GM12875 (cell line): ENCODE measurements around the gene EXD3.

ENCODE experiments used
- H3K4me3 ChIP-seq: one replicate; pipeline ENCODE4 v1.5.1; 2011; ENCODE audit warnings: low read depth, low read length, control low read depth
- CTCF ChIP-seq: IDR thresholded peaks from 2 replicates; pipeline ENCODE4 v1.5.1; 2011; ENCODE audit warnings: low read depth, mild to moderate bottlenecking, control low read depth, inconsistent platforms, low read length, moderate library complexity, borderline replicate concordance; ENCODE audit not compliant: insufficient read depth

The EXD3 gene

DNA sequence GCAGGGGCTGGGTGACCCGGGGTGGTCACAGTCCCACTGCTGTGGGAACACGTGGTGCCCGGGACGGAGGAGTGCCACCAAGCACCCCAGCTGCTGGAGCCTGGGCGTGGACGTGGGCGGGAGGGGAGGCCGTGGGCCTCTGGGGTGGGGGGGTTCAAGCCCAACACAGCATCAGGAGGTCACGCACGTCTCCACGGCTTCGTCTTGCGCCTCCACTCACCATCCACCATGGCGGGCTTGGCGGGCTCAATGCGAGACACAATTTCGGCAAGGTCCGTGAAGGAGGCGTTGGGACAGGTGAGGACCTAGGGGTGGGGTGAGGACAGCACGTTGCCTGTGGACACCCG lies 38.3 kb upstream of the EXD3 start:
- TF ChIP-seq CTCF = no peak
- peak overlapping the region; percentile 29 for H3K4me3 ChIP-seq

DNA sequence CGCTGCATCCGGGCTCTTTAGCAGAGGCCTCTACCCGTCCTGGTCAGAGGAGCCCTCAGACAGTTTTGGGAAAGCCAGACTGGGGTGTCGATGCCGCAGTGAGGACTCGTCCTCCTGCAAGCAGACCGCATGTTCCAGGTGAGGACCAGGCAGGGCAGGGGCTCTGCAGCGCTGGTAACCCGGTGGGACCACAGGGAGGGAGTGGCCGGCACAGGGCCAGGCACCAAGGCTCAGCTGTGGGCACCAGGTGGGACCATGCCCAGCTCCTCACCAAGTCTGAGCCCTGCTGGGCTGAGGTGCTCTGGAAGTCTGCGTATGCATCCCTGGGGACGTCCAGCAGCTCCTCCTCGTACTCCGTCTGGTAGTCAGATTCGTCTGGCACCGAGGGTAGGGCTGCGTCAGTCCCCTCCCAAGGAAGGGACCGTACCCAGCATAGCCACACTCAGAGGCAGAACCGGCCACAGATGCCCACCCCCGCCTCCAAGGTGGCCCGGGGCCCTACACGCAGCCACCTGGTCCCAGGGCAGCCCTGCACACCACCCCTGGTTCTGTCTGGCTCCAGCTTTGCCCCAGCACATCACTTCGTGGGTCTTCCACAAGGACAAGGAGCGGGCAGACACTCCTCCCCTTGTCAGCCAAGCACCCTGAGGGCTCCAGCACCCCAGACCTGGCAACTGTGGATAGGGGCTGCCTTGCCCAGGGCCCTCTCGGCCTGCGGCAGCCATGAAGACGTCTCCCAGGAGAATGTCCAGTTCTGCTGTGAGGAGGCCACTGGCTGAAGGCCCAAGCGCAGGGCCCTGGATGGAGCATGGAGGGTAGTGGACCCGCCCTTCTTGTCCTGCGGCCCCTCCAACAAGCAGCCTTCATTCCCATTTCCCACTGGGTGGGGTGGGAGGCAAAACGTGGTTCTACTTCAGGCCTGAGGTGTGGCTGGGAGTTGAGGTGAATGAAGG lies 37.7 kb upstream of the EXD3 start:
- H3K4me3 ChIP-seq = no peak overlapping the region
- no peak for TF ChIP-seq CTCF

DNA sequence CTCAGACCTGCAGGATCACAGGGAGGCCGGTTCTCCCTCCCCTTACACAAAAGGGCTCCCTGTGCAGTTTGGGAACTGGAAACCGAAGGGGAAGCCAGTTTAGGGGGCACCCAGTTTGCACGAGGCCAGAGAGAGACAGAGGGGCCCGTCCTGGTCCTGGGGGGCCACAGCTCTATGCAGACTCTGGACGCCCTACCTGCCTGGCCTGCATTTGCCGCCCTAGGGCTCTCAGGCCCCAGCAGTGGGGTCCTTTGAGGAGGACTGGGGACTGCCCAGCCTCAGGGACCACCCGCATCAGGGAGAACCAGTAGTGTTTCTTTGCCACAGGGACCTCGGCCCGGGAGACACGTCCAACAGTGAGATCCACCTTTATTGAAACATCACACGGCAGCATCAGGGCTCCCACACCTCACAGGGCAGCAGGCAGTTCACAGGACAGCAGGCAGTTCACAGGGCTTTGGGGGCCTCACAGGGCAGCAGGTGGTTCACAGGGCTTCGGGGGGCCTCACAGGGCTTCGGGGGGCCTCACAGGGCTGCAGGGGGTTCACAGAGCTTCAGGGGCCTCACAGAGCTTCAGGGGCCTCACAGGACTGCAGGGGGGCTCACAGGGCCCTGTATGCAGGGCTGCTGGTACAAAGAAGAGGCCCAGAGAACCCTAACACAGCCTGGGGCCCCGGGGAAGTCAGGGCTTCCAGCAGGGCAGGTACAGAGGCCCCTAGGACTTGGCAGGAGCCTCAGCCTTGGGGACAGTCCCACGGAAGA lies 36.8 kb upstream of the EXD3 start:
- H3K4me3 ChIP-seq = peak overlapping the region; percentile 53
- no peak for TF ChIP-seq CTCF

DNA sequence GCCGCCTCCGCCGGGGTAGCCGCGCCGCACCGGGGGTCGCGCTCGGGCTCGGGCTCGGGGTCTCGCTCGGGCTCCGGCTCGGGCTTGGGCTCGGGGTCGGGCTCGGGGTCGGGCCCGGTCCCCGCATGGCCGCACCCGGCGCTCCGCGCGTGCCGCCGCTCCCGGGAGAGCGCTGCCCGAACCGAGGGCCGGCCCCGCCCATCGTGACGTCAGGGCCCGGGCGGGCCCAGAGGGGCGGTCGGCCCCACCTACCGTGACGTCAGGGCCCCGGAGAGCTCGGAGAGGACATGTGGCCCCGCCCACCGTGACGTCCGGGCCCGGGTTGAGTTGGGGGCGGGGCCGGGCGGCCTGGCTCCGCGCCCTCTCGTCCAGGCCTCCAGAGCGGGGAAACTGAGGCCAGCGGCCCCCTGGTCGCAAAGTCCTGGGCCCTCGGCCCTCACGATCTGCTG lies 36.2 kb upstream of the EXD3 start, which contains the start of gene NSMF:
Gene NSMF, minus strand, starts transcription at position 183 of the 449 bp plus-strand sequence. CDS start 232 bp downstream, outside the sequence.
- H3K4me3 ChIP-seq = peak within 1 kb of the TSS; percentile 80
- TF ChIP-seq CTCF = no peak

DNA sequence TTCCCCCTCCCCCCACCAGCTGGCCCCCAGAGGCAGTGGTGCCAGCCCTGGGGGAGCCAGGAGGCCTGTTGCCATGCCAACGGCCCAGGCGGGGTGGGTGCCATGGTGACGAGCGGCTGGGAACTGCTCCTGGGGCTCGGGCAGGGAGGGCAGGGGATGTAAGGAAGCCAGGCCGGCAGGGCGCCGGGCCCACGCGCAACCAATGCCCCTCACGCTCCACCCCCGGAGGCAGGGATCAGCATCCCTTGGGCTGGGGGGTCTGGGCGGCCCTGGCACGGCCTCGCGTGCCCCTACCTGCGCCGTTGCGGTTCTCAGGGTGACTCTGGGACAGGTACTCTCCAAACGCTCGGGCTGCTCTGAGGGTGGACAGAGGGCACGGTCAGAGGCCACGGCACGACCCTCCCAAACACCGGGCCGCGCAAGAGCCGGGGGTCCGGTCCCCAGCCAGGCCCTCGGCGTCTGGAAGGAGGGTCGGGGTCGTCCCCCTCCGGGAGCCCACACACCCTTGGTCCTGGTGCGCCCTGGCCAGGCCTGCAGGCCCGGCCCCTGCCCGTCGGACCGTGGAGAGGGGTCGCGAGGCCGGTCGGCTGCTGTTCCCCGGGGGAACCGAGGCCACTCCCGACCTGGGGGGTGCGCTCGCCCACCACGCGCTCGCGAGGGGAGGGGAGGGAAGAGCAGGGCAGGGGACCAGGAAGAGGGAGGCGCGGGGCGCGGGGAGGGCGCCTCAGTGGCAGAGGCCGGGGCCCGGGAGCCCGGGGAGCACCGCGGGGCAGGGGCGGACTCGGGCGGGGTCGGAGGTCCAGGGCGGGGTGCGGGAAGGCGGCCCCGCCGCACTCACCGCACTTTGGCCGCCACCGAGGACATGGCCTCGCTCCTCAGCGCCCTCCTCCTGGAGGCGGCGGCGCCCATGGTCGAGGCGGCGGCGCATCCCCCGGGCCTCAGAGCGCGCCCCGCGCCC lies 35.5 kb upstream of the EXD3 start:
- TF ChIP-seq CTCF = no peak
- peak overlapping the region; percentile 80 for H3K4me3 ChIP-seq

GRCh38 chr9:137457406-137458193 lies 34.6 kb upstream of the EXD3 start:
- H3K4me3 ChIP-seq = peak overlapping the region; percentile 80

More at GRCh38 chr9:137457406-137458193, 34.6 kb upstream of the EXD3 start:
- TF ChIP-seq CTCF = no peak
